ENCODE data around the gene SQSTM1. TPM values are rescaled to one million over a fixed set of nuclear protein-coding genes. Genes with fewer than 3 reads are reported as not detected.

The SQSTM1 gene
- total RNA-seq, 1 experiment from 2014 or later, result 105 TPM

DNA sequence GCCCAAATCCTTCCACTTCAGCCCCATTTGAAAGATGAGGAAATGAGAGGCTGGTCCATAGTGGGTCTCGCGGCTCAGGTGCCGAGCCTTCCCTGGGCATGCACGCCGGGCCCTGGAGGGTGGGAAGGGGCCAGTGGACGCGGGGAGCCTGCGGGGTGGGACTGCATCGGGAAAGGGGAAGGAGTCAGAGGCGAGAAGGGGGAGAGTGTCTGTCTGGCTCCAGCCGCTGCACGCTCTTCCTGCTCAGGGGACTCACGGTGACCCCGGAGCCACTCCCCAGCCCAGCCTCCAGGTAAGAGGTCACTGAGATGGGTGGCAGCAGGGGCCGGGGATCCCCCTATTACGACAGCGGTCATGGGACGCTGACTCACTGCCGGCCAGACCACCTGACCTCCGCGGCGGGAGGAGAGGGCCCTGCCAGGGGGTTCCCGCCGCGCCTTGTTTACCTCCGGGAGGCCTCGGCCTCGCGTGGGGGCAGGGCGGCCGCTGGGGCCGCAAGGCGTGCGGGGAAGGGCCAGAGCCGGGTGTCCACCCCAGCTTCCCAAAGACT, 1.9 kb upstream of the SQSTM1 start:
- Histone ChIP-seq H3K27me3 (replicated peaks; ENCODE audit: insufficient read depth, low read depth, low read length, poor library complexity) (no peaks in the 10 kb centered on the region), H3K4me1 (ENCODE audit: insufficient read depth, low read length, poor library complexity, severe bottlenecking) (peaks cover 16% of the 10 kb centered on the region), H3K9me3 (ENCODE audit: low read depth, low read length, poor library complexity, severe bottlenecking) (no peaks in the 10 kb centered on the region), H3K4me3 (ENCODE audit: low read depth, low read length, poor library complexity, severe bottlenecking) (no peak overlapping the region), H3K27ac (ENCODE audit: low read depth, low read length, poor library complexity, severe bottlenecking) (peak overlapping the region; percentile 93), H3K36me3 (ENCODE audit: insufficient read depth, low read length, poor library complexity, severe bottlenecking) (peaks cover 10% of the 10 kb centered on the region)
- POLR2A ChIA-PET (ENCODE audit: low non-redundant PET), result no interaction called here
- DNase-seq (ENCODE audit: low spot score), result no peak
- BruUV-seq (replicated peaks), result no TSS peak
- CTCF ChIA-PET, result no interaction called here
- TF ChIP-seq EZH2 (IDR thresholded peaks at IDR 0.05; ENCODE audit: borderline replicate concordance, low read depth, low read length, poor library complexity, severe bottlenecking), result no peak
- no peak for TF ChIP-seq CTCF (conservative IDR thresholded peaks at IDR 0.05; ENCODE audit: low read depth, low read length)
- intact Hi-C loops (cut with micrococcal nuclease; ENCODE audit: unreplicated experiment), result no loop called here

DNA sequence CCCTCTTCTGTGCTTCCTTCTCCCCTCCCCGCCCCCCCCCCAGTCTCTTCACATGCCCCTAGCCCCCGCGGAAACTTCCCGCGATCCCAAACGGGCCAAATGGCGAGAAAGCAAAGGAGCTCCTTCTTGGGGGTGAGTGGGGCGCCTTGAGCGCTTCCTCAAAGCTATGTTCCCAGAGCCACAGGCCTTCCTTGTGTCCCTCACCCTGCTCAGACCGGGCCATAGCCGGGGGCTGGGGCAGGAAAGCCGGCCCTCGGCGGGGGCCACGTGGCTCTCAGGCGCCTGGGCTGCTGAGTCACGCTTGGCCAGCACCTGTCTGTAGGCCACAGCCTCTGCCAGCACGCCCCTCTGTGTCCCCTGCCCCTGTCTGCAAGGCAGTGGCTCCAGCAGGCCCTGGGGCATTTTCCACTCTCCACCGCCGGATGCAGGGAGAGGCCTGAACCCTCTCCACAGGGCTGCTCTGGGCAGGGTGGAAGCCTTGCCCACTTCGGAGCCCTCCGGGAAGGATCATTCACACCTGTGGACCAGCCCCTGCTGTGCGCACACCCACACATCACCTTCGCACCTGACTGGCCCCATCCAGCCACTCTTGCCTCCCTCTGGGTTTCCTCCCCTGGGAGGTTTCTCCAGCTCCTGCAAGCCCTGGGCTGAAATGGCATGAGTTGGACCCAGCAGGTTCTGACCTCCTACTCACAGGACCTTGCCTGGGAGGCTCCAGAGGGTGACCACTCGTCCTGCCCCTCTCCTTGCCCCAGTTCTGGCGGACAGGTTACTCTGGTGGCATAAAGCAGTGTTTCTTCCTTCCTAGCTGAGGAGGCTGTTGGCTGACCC, 1.2 kb upstream of the SQSTM1 start:
- Histone ChIP-seq H3K27ac (ENCODE audit: low read depth, low read length, poor library complexity, severe bottlenecking) (peak overlapping the region; percentile 93), H3K27me3 (replicated peaks; ENCODE audit: insufficient read depth, low read depth, low read length, poor library complexity) (no peaks in the 10 kb centered on the region)
- intact Hi-C loops (cut with micrococcal nuclease; ENCODE audit: unreplicated experiment), result loop anchor here (5.0 kb wide), 1 partner anchor 88 kb away; the partner anchor contains the start of gene TBC1D9B

DNA sequence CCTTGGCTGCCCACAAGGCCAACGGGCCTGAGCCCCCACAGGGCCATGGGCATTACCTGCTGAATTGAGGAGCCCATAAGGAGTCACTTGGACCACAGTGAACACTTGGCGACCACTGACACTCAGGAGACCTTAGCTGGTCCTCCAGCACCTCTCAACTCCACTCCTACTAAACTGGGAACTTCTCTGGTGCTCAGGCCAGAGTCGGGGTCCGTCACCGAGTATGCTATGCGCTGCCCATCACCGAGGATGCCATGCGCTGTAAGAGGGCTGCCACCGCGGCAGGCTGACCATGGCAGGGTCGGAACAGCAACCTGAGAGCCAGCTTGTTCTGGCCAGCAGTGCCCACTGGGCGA, 600 bp upstream of the SQSTM1 start:
- DNase-seq (ENCODE audit: low spot score), result no peak
- H3K4me1 ChIP-seq (ENCODE audit: insufficient read depth, low read length, poor library complexity, severe bottlenecking), result peaks cover 16% of the 10 kb centered on the region
- H3K4me3 ChIP-seq (ENCODE audit: low read depth, low read length, poor library complexity, severe bottlenecking), result peak overlapping the region; percentile 88
- H3K27ac ChIP-seq (ENCODE audit: low read depth, low read length, poor library complexity, severe bottlenecking), result peak overlapping the region; percentile 93
- TF ChIP-seq CTCF (conservative IDR thresholded peaks at IDR 0.05; ENCODE audit: low read depth, low read length) (no peak), EZH2 (IDR thresholded peaks at IDR 0.05; ENCODE audit: borderline replicate concordance, low read depth, low read length, poor library complexity, severe bottlenecking) (no peak)
- no peaks in the 10 kb centered on the region for H3K9me3 ChIP-seq (ENCODE audit: low read depth, low read length, poor library complexity, severe bottlenecking)
- POLR2A ChIA-PET (ENCODE audit: low non-redundant PET), result no interaction called here
- intact Hi-C loops (cut with micrococcal nuclease; ENCODE audit: unreplicated experiment), result loop anchor here (5.0 kb wide), 1 partner anchor 87 kb away; the partner anchor contains the start of gene TBC1D9B
- BruUV-seq (replicated peaks), result TSS peak; percentile 86
- CTCF ChIA-PET, result no interaction called here
- H3K36me3 ChIP-seq (ENCODE audit: insufficient read depth, low read length, poor library complexity, severe bottlenecking), result peaks cover 22% of the 10 kb centered on the region
- no peaks in the 10 kb centered on the region for H3K27me3 ChIP-seq (replicated peaks; ENCODE audit: insufficient read depth, low read depth, low read length, poor library complexity)

More for the DNA sequence above, 1.2 kb upstream of the SQSTM1 start:
- ChIA-PET CTCF (no interaction called here), POLR2A (ENCODE audit: low non-redundant PET) (no interaction called here)
- no peak for DNase-seq (ENCODE audit: low spot score)
- H3K4me1 ChIP-seq (ENCODE audit: insufficient read depth, low read length, poor library complexity, severe bottlenecking), result peaks cover 16% of the 10 kb centered on the region
- H3K9me3 ChIP-seq (ENCODE audit: low read depth, low read length, poor library complexity, severe bottlenecking), result no peaks in the 10 kb centered on the region
- no TSS peak for BruUV-seq (replicated peaks)
- H3K4me3 ChIP-seq (ENCODE audit: low read depth, low read length, poor library complexity, severe bottlenecking), result no peak overlapping the region
- H3K36me3 ChIP-seq (ENCODE audit: insufficient read depth, low read length, poor library complexity, severe bottlenecking), result peaks cover 17% of the 10 kb centered on the region
- TF ChIP-seq CTCF (conservative IDR thresholded peaks at IDR 0.05; ENCODE audit: low read depth, low read length) (no peak), EZH2 (IDR thresholded peaks at IDR 0.05; ENCODE audit: borderline replicate concordance, low read depth, low read length, poor library complexity, severe bottlenecking) (no peak)

Measured in A673 (cell line).